Activated CD8-positive, alpha-beta memory T cell treated with anti-CD3 and anti-CD28 coated beads, Interleukin-2, amount 10 ng/mL, durations not matched to agents 7 days and 5 days (primary cell): ENCODE measurements around the gene LMX1B. TPM values are rescaled to one million over a fixed set of nuclear protein-coding genes. Genes with fewer than 3 reads are reported as not detected.
"Not testable (repeated sequence)": the region's sequence is repeated elsewhere in the genome, so short reads cannot be mapped to it uniquely, and the experiment has no call there.

Experiments used
- ATAC-seq: fragments of 150-1000 bp; cut with Tn5 transposase; one replicate; pipeline ENCODE4 v1.10.0; 2021; ENCODE audit warnings: moderate library complexity
- CTCF ChIA-PET: fragments of 350-600 bp; sonication (Branson Sonifier 250); formaldehyde crosslinking; loops from one replicate; lab custom pipeline; 2021; ENCODE audit warnings: antibody characterized with exemption; lab: Charles Lee
- DNase-seq: peaks from one replicate; pipeline ENCODE4 v3.0.0-alpha.2; 2020
- H3K27ac Mint-ChIP-seq: one replicate; pipeline ENCODE4 v1.8.0; 2021; ENCODE audit warnings: mild to moderate bottlenecking, mixed read lengths
- H3K27me3 Mint-ChIP-seq: one replicate; pipeline ENCODE4 v1.8.0; 2021; ENCODE audit warnings: mixed read lengths
- H3K36me3 Mint-ChIP-seq: one replicate; pipeline ENCODE4 v1.8.0; 2021; ENCODE audit warnings: mild to moderate bottlenecking, mixed read lengths
- H3K4me1 Mint-ChIP-seq: one replicate; pipeline ENCODE4 v1.8.0; 2021; ENCODE audit warnings: mixed read lengths
- H3K4me3 Mint-ChIP-seq: one replicate; pipeline ENCODE4 v1.8.0; 2021; ENCODE audit warnings: mild to moderate bottlenecking, moderate library complexity, mixed read lengths
- H3K9me3 Mint-ChIP-seq: one replicate; pipeline ENCODE4 v1.8.0; 2022; ENCODE audit warnings: low read depth, mixed read lengths
- total RNA-seq, 2 experiments: library from RNA; stranded (reverse); gene quantifications; one replicate each; pipeline ENCODE4 v1.2.3, GENCODE V29; 2021

Gene LMX1B
- total RNA-seq, 2 experiments from 2014 or later: not detected

DNA sequence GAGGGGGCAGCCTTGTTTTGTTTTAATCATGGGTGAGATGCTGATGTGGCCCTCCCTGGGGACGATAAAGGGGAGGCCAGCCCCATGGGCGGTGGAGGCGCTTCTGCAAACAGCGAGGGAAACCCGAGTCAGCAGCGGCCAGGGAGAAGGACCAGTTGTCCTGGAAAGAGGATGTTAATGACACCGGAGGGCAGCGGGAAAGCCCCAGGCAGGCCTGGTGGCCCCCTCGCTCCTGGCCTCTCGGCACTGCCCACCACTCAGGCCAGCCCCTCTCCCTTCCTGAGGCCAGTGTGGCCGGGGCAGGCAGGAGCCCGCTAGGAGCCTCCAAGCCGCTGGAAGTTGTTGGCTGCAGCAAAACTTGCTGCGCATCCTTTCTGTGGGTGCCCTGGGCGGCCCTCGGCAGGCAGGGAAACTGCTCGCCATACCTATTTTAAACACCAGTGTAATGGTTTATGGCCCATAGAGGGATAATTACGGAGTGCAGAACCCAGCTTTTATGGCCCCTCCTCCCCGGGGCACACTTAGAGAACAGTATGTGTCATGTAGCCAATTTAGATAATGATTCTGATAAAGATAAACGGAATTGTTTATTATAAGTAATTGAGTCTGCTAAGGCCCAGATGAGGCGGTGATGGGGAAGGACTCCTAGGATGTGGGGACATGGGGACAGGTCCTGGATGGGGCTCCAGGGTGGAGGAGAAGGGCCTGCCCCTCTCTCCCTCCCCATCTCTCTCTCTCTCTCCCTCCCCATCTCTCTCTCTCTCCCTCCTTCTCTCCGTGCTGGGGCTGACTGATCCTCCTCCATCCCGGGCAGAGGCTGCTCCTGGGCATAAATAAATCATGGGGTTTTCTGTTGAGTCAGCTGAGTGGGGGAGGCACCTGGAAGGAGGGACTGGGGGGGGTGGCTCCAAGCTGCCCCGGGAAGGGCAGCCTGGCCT lies 36.9 kb downstream of the LMX1B start:
- CTCF ChIA-PET: interaction anchor here (1.2 kb wide), 1 partner anchor 9 kb away, joined by 3 read pairs; no protein-coding TSS in a partner anchor
- H3K27me3 Mint-ChIP-seq: peaks cover 74% of the 10 kb centered on the region
- H3K4me1 Mint-ChIP-seq: no peaks in the 10 kb centered on the region

DNA sequence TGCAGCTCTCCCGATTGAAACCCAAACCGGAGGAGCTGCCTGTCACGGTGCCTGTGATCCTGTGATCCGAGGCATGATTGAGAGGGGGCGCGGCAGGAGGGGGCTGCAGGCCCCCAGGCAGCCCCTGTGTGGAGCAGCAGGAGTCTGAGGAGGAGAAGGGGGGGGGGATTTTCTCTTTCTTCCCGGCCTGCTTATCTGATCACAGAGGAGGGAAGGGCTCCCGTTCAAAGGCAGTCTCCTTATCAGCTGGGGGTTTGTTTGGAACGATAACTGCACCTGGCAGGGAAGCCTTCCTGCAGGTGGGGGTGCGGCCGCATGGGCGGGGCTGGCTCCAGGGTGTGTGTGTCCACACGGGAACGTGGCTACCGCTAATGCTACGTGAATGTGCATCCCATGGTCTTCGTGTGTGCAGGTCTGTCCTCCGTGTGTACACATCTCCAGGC lies 38.4 kb downstream of the LMX1B start:
- no peaks in the 10 kb centered on the region for H3K36me3 Mint-ChIP-seq
- no peak overlapping the region for H3K4me3 Mint-ChIP-seq
- CTCF ChIA-PET: no interaction called here
- no peaks in the 10 kb centered on the region for H3K9me3 Mint-ChIP-seq
- no peak for DNase-seq
- no peak overlapping the region for H3K27ac Mint-ChIP-seq
- no peak for ATAC-seq
- H3K4me1 Mint-ChIP-seq: no peaks in the 10 kb centered on the region
- peaks cover 71% of the 10 kb centered on the region for H3K27me3 Mint-ChIP-seq

More for the DNA sequence above, 36.9 kb downstream of the LMX1B start:
- no peak for ATAC-seq
- DNase-seq: no peak
- Mint-ChIP-seq H3K36me3 (no peaks in the 10 kb centered on the region), H3K4me3 (no peak overlapping the region), H3K27ac (no peak overlapping the region), H3K9me3 (no peaks in the 10 kb centered on the region)

DNA sequence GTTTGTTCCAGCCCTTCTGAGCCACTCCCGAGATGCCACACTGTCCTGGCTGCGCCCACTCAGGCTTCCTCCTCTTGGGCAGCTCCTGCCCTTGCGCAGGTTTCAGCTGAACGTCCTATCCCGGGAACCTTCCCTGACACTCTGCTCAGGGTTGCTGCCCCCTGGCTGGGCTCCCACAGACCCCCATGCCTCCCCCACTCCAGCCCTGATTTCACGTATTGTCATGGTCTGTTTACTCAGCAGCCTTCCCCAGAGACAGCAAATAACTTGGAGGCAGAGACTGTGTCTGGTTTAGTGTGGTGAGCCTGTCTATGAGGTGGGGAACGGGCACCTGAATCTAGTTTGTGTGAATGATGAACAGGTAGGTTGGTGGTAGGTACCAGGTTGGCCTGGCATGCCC lies 40.4 kb downstream of the LMX1B start:
- H3K4me1 Mint-ChIP-seq: no peaks in the 10 kb centered on the region
- peaks cover 55% of the 10 kb centered on the region for H3K27me3 Mint-ChIP-seq
- no peaks in the 10 kb centered on the region for H3K9me3 Mint-ChIP-seq
- no peaks in the 10 kb centered on the region for H3K36me3 Mint-ChIP-seq
- ATAC-seq: no peak
- H3K4me3 Mint-ChIP-seq: no peak overlapping the region
- no peak for DNase-seq
- H3K27ac Mint-ChIP-seq: no peak overlapping the region
- CTCF ChIA-PET: interaction anchor here (0.6 to 1.0 kb wide), 2 partner anchors 14 to 36 kb away, joined by 3 read pairs; no protein-coding TSS in a partner anchor

GRCh38 chr9:126656214-126656613 lies 42.5 kb downstream of the LMX1B start:
- not testable (repeated sequence) for H3K4me3 Mint-ChIP-seq, H3K27ac Mint-ChIP-seq, ATAC-seq, DNase-seq, H3K9me3 Mint-ChIP-seq, H3K4me1 Mint-ChIP-seq, H3K36me3 Mint-ChIP-seq
- peaks cover 37% of the 10 kb centered on the region for H3K27me3 Mint-ChIP-seq
- CTCF ChIA-PET: interaction anchor here (1.4 kb wide), 1 partner anchor 34 kb away, joined by 4 read pairs; no protein-coding TSS in a partner anchor

GRCh38 chr9:126658201-126658825 lies 44.6 kb downstream of the LMX1B start:
- Mint-ChIP-seq H3K9me3 (no peaks in the 10 kb centered on the region), H3K36me3 (no peaks in the 10 kb centered on the region), H3K27me3 (peaks cover 24% of the 10 kb centered on the region), H3K4me1 (no peaks in the 10 kb centered on the region), H3K4me3 (no peak overlapping the region), H3K27ac (no peak overlapping the region)
- DNase-seq (no peak), ATAC-seq (no peak)
- CTCF ChIA-PET: no interaction called here

DNA sequence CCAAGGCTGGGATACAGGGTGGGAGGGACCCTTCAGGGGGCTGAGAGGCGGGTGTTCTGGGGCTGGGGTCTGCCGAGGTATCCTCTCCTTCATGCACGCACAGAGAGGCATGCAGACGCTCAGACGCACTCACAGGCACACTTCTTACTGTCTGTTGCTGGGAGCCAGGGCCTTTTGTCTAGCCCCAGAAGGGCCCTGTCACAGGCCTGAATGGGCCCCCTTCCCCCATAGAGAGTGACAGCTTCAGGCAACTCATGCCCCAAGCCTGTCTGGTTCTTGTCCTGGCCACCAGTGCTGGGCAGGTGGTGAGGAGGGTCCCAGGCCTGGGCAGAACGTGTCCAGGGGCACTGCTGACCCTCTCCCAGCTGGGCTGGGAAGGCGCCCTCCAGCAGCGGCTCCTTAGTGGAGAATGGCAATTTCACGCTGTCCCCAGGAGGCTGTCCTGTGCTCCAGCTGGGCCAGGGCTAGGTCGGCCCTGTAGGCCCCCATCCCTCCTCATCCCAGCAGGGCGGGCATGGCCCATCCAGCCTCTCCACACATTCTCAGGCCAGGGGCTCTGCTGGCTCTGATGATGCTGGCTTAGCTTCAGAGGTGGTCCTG lies 45.3 kb downstream of the LMX1B start:
- Mint-ChIP-seq H3K9me3 (no peaks in the 10 kb centered on the region), H3K4me3 (no peak overlapping the region), H3K36me3 (no peaks in the 10 kb centered on the region), H3K27ac (no peak overlapping the region), H3K27me3 (peaks cover 24% of the 10 kb centered on the region), H3K4me1 (no peaks in the 10 kb centered on the region)
- no peak for DNase-seq
- CTCF ChIA-PET: no interaction called here
- ATAC-seq: no peak

DNA sequence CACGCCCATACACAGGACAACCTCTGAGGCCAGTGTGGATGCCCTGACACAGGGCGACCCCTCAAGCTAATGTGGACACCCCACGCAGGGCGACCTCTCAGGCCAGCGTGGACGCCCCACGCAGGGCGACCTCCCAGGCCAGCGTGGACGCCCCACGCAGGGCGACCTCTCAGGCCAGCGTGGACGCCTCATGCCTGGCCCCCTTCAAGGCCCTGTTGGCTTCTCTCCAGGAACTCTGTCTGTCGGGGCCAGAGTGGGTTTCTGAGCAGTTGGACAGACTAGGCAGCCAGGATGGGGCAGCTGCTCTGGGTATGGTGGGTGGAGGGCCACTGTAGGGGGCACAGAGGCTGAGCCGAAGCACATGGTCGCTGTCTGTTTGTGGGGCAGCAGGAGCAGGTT lies 47.4 kb downstream of the LMX1B start:
- no peaks in the 10 kb centered on the region for H3K36me3 Mint-ChIP-seq
- ATAC-seq (no peak), DNase-seq (no peak)
- no peak overlapping the region for H3K4me3 Mint-ChIP-seq
- no peak overlapping the region for H3K27ac Mint-ChIP-seq
- peaks cover 34% of the 10 kb centered on the region for H3K27me3 Mint-ChIP-seq
- H3K9me3 Mint-ChIP-seq: no peaks in the 10 kb centered on the region
- H3K4me1 Mint-ChIP-seq: no peaks in the 10 kb centered on the region
- CTCF ChIA-PET: interaction anchor here (1.4 kb wide), 1 partner anchor 30 kb away, joined by 4 read pairs; no protein-coding TSS in a partner anchor

DNA sequence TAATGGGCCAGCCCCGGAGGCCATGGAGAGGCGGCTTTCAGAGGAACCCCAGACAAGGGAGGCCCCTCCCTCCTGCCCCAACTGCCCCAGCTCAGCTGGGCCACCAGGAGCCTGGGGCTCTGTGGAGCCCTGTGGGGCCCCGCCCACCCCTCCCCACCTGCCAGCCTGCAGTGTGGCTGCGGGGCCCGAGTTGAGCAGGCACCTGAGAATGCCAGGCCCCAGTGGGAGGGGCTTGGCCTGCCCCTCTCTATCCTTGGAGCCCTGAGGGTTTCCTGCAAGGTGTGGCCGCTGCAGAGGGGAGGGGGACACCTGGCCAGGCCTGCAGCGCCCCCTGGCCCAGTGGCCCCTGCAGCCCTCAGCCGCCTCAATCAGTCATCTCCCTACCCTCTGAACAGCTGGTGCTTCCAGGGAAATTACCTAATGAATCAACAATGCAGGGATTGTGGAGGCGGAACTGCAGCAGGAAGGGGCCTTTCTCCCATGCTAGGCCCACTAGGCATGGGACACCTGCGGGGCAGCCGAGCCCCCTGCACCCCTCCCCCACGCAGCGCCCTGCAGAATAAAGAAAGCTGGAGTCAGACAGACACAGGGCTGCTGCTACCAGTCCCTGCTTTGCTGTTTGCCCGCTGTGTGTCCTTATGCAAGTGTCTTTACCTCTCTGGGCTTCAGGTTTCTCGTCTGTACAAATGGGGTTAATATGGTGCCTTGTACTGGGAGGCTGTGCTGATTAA lies 48.0 kb downstream of the LMX1B start:
- no peaks in the 10 kb centered on the region for H3K4me1 Mint-ChIP-seq
- H3K27me3 Mint-ChIP-seq: peaks cover 34% of the 10 kb centered on the region
- ATAC-seq (no peak), DNase-seq (no peak)
- H3K36me3 Mint-ChIP-seq: no peaks in the 10 kb centered on the region
- no peaks in the 10 kb centered on the region for H3K9me3 Mint-ChIP-seq
- H3K27ac Mint-ChIP-seq: no peak overlapping the region
- H3K4me3 Mint-ChIP-seq: no peak overlapping the region
- CTCF ChIA-PET: no interaction called here

DNA sequence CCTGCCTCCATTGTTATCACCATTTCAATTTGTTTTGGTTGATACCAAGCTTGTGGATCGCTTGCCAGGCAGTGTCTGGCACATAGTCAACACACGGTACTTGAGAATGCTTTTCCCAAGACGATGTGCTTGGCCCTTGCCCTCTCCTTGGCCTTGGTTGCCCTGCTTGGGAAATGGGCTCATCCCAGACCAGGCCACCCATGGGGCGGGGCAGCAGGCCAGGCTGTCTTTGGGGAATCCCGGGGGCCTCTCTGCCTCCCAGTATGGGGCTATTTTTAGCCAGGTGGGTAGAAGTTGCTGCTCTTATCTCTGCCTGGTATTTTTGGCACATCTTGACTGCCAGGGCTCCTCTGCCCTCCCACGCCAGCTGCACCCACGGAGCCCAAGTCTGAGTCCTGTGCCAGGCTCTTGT lies 49.9 kb downstream of the LMX1B start:
- no peaks in the 10 kb centered on the region for H3K36me3 Mint-ChIP-seq
- CTCF ChIA-PET: interaction anchor here (1.3 kb wide), 1 partner anchor 27 kb away, joined by 3 read pairs; no protein-coding TSS in a partner anchor

GRCh38 chr9:126664900-126665643 lies 51.3 kb downstream of the LMX1B start:
- H3K36me3 Mint-ChIP-seq: no peaks in the 10 kb centered on the region
- CTCF ChIA-PET: interaction anchor here (0.7 to 1.8 kb wide), 2 partner anchors 14 to 56 kb away, joined by 3 to 5 read pairs; no protein-coding TSS in a partner anchor
- H3K27ac Mint-ChIP-seq: no peak overlapping the region
- no peaks in the 10 kb centered on the region for H3K9me3 Mint-ChIP-seq
- ATAC-seq: no peak
- no peak for DNase-seq
- no peaks in the 10 kb centered on the region for H3K4me1 Mint-ChIP-seq
- peaks cover 32% of the 10 kb centered on the region for H3K27me3 Mint-ChIP-seq
- no peak overlapping the region for H3K4me3 Mint-ChIP-seq

More for the DNA sequence above, 49.9 kb downstream of the LMX1B start:
- H3K4me1 Mint-ChIP-seq: no peaks in the 10 kb centered on the region
- H3K9me3 Mint-ChIP-seq: no peaks in the 10 kb centered on the region
- DNase-seq: no peak
- peaks cover 32% of the 10 kb centered on the region for H3K27me3 Mint-ChIP-seq
- no peak for ATAC-seq
- no peak overlapping the region for H3K27ac Mint-ChIP-seq
- no peak overlapping the region for H3K4me3 Mint-ChIP-seq

DNA sequence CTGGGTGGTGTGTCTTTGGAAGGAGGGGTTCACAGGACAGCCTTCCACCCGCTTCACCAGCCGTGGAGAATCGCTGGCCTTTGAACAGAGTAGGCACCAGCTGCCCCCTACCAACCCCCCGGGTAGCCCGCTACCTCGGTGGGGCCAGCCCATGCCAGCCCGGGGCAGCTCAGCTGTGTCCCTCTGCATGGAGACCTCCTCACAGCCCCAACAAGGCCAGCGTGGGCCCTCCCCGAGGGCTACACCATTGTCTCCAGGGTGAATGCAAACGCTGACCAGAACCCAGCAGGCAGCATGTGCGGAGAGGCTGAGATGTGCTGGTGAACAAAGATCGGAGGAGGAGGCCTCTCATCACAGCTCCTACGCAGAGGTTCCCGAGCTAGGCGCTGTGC lies 51.9 kb downstream of the LMX1B start:
- peaks cover 32% of the 10 kb centered on the region for H3K27me3 Mint-ChIP-seq
- no peak overlapping the region for H3K4me3 Mint-ChIP-seq
- H3K4me1 Mint-ChIP-seq: no peaks in the 10 kb centered on the region
- H3K36me3 Mint-ChIP-seq: no peaks in the 10 kb centered on the region
- no peak for DNase-seq
- H3K9me3 Mint-ChIP-seq: no peaks in the 10 kb centered on the region
- H3K27ac Mint-ChIP-seq: no peak overlapping the region
- ATAC-seq: no peak
- CTCF ChIA-PET: interaction anchor here (1.8 kb wide), 1 partner anchor 13 kb away, joined by 5 read pairs; no protein-coding TSS in a partner anchor

- CTCF ChIA-PET: interaction anchor here (1.8 kb wide), 1 partner anchor 13 kb away, joined by 5 read pairs; no protein-coding TSS in a partner anchor
- peaks cover 32% of the 10 kb centered on the region for H3K27me3 Mint-ChIP-seq
- H3K9me3 Mint-ChIP-seq: no peaks in the 10 kb centered on the region
- no peaks in the 10 kb centered on the region for H3K36me3 Mint-ChIP-seq
- no peaks in the 10 kb centered on the region for H3K4me1 Mint-ChIP-seq
- DNase-seq: no peak
- no peak for ATAC-seq
- no peak overlapping the region for H3K4me3 Mint-ChIP-seq
- H3K27ac Mint-ChIP-seq: no peak overlapping the region
Measured at GRCh38 chr9:126666155-126666803, 52.6 kb downstream of the LMX1B start.
